OCI-LY7 (cell line): ENCODE data around the gene MED8. TPM values are rescaled to one million over a fixed set of nuclear protein-coding genes. Genes with fewer than 3 reads are reported as not detected.

Source experiments
- BruUV-seq: library from RNA; stranded (reverse); fragments of 400-500 nt; replicated peaks from 2 replicates; lab custom pipeline; 2021; lab: Mats Ljungman, UMichigan
- CTCF ChIA-PET: fragments of 300-600 bp; sonication (Branson Sonifier 250); formaldehyde crosslinking; loops from one replicate; lab custom pipeline; 2022; ENCODE audit warnings: antibody characterized with exemption; ENCODE audit not compliant: unreplicated experiment; lab: Charles Lee
- POLR2A ChIA-PET: fragments of 300-600 bp; sonication (Branson Sonifier 250); formaldehyde crosslinking; loops from one replicate; lab custom pipeline; 2022; ENCODE audit warnings: antibody characterized with exemption; lab: Charles Lee
- DNase-seq: peaks from one replicate; pipeline ENCODE4 v3.0.0-alpha.2; 2015; ENCODE audit warnings: low spot score
- H2AFZ ChIP-seq: fragments of 200-600 bp; sonication (generic), shearing (Covaris generic); 2 replicates; pipeline ENCODE4 v1.6.1; 2014; ENCODE audit warnings: mild to moderate bottlenecking, antibody characterized with exemption, low read length, moderate library complexity
- H3K27ac ChIP-seq: fragments of 200-600 bp; sonication (generic); 2 replicates; pipeline ENCODE4 v1.5.1; 2014; ENCODE audit warnings: mixed run types, low read depth, mild to moderate bottlenecking, moderate library complexity, low read length, inconsistent platforms; ENCODE audit not compliant: poor library complexity, severe bottlenecking
- H3K36me3 ChIP-seq: fragments of 200-600 bp; sonication (generic); 2 replicates; pipeline ENCODE4 v1.6.1; 2014; ENCODE audit warnings: mild to moderate bottlenecking, antibody characterized with exemption, low read length, moderate library complexity, mixed read lengths; ENCODE audit not compliant: insufficient read depth
- H3K4me1 ChIP-seq: fragments of 200-600 bp; sonication (generic); 2 replicates; pipeline ENCODE4 v1.5.1; 2014; ENCODE audit warnings: mild to moderate bottlenecking, low read length; ENCODE audit not compliant: insufficient read depth, poor library complexity, severe bottlenecking
- H3K4me2 ChIP-seq: fragments of 200-600 bp; sonication (generic); 2 replicates; pipeline ENCODE4 v1.6.1; 2014; ENCODE audit warnings: mild to moderate bottlenecking, low read length
- H3K4me3 ChIP-seq: fragments of 200-600 bp; sonication (generic); 2 replicates; pipeline ENCODE4 v1.5.1; 2014; ENCODE audit warnings: mild to moderate bottlenecking, low read depth, low read length; ENCODE audit not compliant: poor library complexity, severe bottlenecking
- H3K79me2 ChIP-seq: fragments of 200-600 bp; sonication (generic); 2 replicates; pipeline ENCODE4 v1.6.1; 2016; ENCODE audit warnings: low read depth, mild to moderate bottlenecking, low read length, moderate library complexity, mixed read lengths; ENCODE audit not compliant: insufficient read depth
- H3K9me2 ChIP-seq: fragments of 200-600 bp; sonication (generic); 2 replicates; pipeline ENCODE4 v1.6.1; 2016; ENCODE audit warnings: mild to moderate bottlenecking, low read length, mixed read lengths; ENCODE audit not compliant: insufficient read depth
- H3K9me3 ChIP-seq: fragments of 200-600 bp; sonication (generic); 2 replicates; pipeline ENCODE4 v1.6.1; 2014; ENCODE audit warnings: mild to moderate bottlenecking, mixed run types, low read length, mixed read lengths
- H4K20me1 ChIP-seq: fragments of 200-600 bp; sonication (generic); 2 replicates; pipeline ENCODE4 v1.6.1; 2014; ENCODE audit warnings: mild to moderate bottlenecking, antibody characterized with exemption, low read length, moderate library complexity, mixed read lengths; ENCODE audit not compliant: insufficient read depth
- EZH2phosphoT487 ChIP-seq: fragments of 200-600 bp; sonication (generic); IDR thresholded peaks from 2 replicates; pipeline ENCODE4 v1.6.1; 2018; ENCODE audit warnings: low read depth, borderline replicate concordance, mild to moderate bottlenecking, mixed run types, antibody characterized with exemption, low read length, moderate library complexity, mixed read lengths
- intact Hi-C: fragments of 100-400 bp; cut with micrococcal nuclease; formaldehyde crosslinking; loops from one replicate; pipeline ENCODE4 v1.10.0; 2022; ENCODE audit not compliant: unreplicated experiment
- total RNA-seq, 2 experiments: library from RNA; depleted of rRNA in 1 of 2; stranded (reverse); fragments of >200 nt in 1 of 2; shearing (Covaris generic) in 1 of 2; gene quantifications; 2 replicates each; pipeline ENCODE4 v1.2.3, GENCODE V29; 2014 to 2022
- TF ChIP-seq, protein P1 (sequence below): fragments of 200-600 bp; sonication (generic); conservative IDR thresholded peaks from 2 replicates; pipeline ENCODE4 v1.5.1; 2014; ENCODE audit warnings: mild to moderate bottlenecking, antibody characterized with exemption, low read length, moderate library complexity, mixed read lengths

MED8 gene
- total RNA-seq, 2 experiments from 2014 or later: 37.6 to 37.8 TPM

DNA sequence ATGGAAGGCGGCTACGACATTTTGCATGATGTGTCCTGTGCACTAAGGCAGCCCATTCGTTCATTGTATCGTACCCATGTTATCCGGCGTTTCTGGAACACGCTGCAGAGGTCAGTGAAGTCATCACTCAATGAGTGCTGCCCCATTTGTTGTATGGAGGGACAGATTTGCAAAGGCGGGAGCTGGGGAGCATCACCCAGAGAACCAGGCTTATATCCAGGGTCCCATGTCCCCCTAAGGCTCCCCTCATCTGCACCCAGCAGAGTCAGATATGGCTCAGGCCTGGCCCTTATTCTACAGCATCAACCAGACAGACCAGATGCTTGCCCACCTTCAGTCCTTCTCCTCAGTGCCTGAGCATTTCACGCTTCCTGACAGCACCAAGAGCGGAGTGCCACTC is 31.3 kb upstream of the MED8 start:
- no peak for DNase-seq
- CTCF ChIA-PET: no interaction called here

DNA sequence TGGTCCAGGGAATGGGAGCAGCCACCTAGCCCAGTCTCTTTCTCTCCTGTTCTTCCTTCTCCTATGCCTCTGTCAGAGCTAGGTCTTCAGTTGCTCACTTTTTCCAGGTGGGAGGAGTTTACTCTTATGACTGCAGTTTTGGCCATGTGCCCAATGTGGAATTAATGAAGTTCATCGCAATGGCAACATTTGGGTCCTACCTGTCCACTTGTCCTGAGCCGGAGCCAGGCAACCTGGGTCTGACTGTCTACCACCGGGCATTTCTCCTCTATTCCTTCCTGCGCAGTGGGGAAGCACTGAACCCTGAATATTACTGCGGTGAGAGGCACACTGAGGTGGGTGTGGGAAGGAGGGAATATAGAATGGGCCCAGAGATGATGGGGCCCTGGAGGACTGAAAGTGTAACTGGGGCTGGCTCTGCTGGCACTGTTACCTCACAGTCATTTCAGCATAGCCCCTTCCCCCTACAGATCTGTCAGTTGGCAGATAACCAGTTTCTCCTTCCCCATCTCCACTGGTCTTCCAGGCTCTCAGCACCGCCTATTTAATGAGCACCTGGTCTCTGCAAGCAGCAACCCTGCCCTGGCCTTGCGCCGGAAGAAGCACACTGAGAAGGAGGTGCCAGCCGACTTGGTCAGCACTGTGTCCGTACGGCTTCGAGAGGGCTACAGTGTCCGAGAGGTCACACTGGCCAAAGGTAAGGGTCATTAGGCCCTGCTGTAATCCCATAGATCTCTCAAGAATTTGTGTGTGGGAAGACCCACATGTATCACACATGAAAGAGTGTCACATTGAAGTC is 30.2 kb upstream of the MED8 start:
- no peak for TF ChIP-seq EZH2phosphoT487
- no peaks in the 10 kb centered on the region for H3K4me1 ChIP-seq
- ChIA-PET POLR2A (no interaction called here), CTCF (no interaction called here)
- no peak overlapping the region for H3K4me2 ChIP-seq
- no peaks in the 10 kb centered on the region for H3K79me2 ChIP-seq
- H3K9me3 ChIP-seq: no peaks in the 10 kb centered on the region
- no peak overlapping the region for H2AFZ ChIP-seq
- no peak for DNase-seq
- no peaks in the 10 kb centered on the region for H3K9me2 ChIP-seq
- no TSS peak for BruUV-seq
- intact Hi-C loops: no loop called here
- no peaks in the 10 kb centered on the region for H4K20me1 ChIP-seq
- H3K27ac ChIP-seq: no peak overlapping the region
- peaks cover 54% of the 10 kb centered on the region for H3K36me3 ChIP-seq
- H3K4me3 ChIP-seq: no peak overlapping the region

More for the DNA sequence above, 31.3 kb upstream of the MED8 start:
- Histone ChIP-seq H3K4me1 (no peaks in the 10 kb centered on the region), H3K4me3 (no peak overlapping the region), H4K20me1 (no peaks in the 10 kb centered on the region), H3K79me2 (no peaks in the 10 kb centered on the region), H3K4me2 (no peak overlapping the region), H3K9me3 (no peaks in the 10 kb centered on the region), H2AFZ (no peak overlapping the region), H3K36me3 (peaks cover 64% of the 10 kb centered on the region), H3K9me2 (no peaks in the 10 kb centered on the region), H3K27ac (no peak overlapping the region)
- POLR2A ChIA-PET: no interaction called here
- intact Hi-C loops: no loop called here
- BruUV-seq: no TSS peak
- TF ChIP-seq EZH2phosphoT487: no peak
- TF ChIP-seq, protein P1, sequence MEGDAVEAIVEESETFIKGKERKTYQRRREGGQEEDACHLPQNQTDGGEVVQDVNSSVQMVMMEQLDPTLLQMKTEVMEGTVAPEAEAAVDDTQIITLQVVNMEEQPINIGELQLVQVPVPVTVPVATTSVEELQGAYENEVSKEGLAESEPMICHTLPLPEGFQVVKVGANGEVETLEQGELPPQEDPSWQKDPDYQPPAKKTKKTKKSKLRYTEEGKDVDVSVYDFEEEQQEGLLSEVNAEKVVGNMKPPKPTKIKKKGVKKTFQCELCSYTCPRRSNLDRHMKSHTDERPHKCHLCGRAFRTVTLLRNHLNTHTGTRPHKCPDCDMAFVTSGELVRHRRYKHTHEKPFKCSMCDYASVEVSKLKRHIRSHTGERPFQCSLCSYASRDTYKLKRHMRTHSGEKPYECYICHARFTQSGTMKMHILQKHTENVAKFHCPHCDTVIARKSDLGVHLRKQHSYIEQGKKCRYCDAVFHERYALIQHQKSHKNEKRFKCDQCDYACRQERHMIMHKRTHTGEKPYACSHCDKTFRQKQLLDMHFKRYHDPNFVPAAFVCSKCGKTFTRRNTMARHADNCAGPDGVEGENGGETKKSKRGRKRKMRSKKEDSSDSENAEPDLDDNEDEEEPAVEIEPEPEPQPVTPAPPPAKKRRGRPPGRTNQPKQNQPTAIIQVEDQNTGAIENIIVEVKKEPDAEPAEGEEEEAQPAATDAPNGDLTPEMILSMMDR: no peak

DNA sequence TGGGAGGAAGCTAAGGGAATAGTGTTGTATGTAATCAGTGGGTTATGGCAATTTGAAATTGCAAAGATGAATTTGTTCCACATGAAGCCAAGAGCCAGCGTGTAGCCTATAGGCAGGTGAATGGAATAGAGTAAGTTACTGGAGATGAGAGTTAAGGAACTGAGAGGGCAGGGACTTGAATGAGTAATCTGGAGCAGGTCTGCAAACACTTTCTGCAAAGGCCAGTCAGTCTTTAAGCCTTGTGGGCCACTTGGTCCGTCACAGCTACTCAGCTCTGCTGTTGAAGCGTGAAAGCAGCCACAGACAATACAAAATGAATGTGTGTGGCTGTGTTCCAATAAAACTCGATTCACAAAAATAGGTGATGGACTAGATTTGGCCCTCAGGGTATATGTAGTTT is 29.3 kb upstream of the MED8 start:
- DNase-seq: no peak
- Histone ChIP-seq H3K4me3 (no peak overlapping the region), H3K9me3 (no peaks in the 10 kb centered on the region), H3K79me2 (no peaks in the 10 kb centered on the region), H2AFZ (no peak overlapping the region), H3K4me2 (no peak overlapping the region), H3K36me3 (peaks cover 51% of the 10 kb centered on the region), H3K4me1 (no peaks in the 10 kb centered on the region), H4K20me1 (no peaks in the 10 kb centered on the region), H3K9me2 (no peaks in the 10 kb centered on the region), H3K27ac (no peak overlapping the region)
- intact Hi-C loops: no loop called here
- BruUV-seq: no TSS peak
- ChIA-PET POLR2A (interaction anchor here (0.6 to 0.7 kb wide), 2 partner anchors 23 to 130 kb away, joined by 4 read pairs; no protein-coding TSS in a partner anchor), CTCF (no interaction called here)
- TF ChIP-seq, protein P1: no peak
- TF ChIP-seq EZH2phosphoT487: no peak
